Testis (tissue), 2 donors: Measurements from ENCODE around the gene AFAP1.

Experiments used
- CTCF ChIP-seq, 3 experiments: fragments of 450-650 bp in 2 of 3; fragments of 200-600 bp in 1 of 3; sonication (generic) in 1 of 3; IDR thresholded peaks; one replicate each; pipeline ENCODE4 v1.5.1; 2016 to 2019; ENCODE audit warnings: antibody characterized with exemption in 3 of 3, mild to moderate bottlenecking in 2 of 3, moderate library complexity in 1 of 3
- POLR2A ChIP-seq: fragments of 450-650 bp; IDR thresholded peaks from one replicate; pipeline ENCODE4 v1.6.1; 2017; ENCODE audit warnings: antibody characterized with exemption, mild to moderate bottlenecking, moderate library complexity

GRCh38 chr4:7815981-7816380, 123.7 kb downstream of the AFAP1 start:
- no peak for TF ChIP-seq CTCF (IDR thresholded peaks at IDR 0.05)
- no peak for TF ChIP-seq POLR2A
